H1 (cell line): ENCODE data around the gene DIP2C. TPM values are rescaled to one million over a fixed set of nuclear protein-coding genes. Genes with fewer than 3 reads are reported as not detected.

Source experiments
- CTCF ChIA-PET: fragments of 300-600 bp; sonication (Branson Sonifier 250); formaldehyde crosslinking; loops from one replicate; lab custom pipeline; 2021; ENCODE audit not compliant: partially characterized antibody; lab: Charles Lee
- POLR2A ChIA-PET: fragments of 300-600 bp; sonication (Branson Sonifier 250); formaldehyde crosslinking; loops from one replicate; lab custom pipeline; 2021; ENCODE audit warnings: inconsistent platforms; ENCODE audit not compliant: partially characterized antibody; lab: Charles Lee
- DNase-seq, 2 experiments: peaks; one replicate each; pipeline versions ENCODE4 v3.0.0 to v3.0.0-alpha.2; 2010 to 2022; ENCODE audit warnings: low spot score in 2 of 2, low read depth in 1 of 2, mixed read lengths in 1 of 2
- FAIRE-seq: peaks from 2 replicates; lab custom pipeline; 2011; peaks lifted over from hg19 to GRCh38; lab: Jason Lieb, UNC
- H2AFZ ChIP-seq: 2 replicates; pipeline ENCODE4 v1.8.1; 2012; ENCODE audit warnings: low read length, inconsistent platforms
- H2AK5ac ChIP-seq: 2 replicates; pipeline ENCODE4 v1.6.1; 2013; ENCODE audit warnings: low read depth, low read length
- H2BK120ac ChIP-seq: replicated peaks from 2 replicates; pipeline ENCODE3; 2013; ENCODE audit warnings: low read depth, low read length, inconsistent platforms
- H2BK12ac ChIP-seq: 2 replicates; pipeline ENCODE4 v1.6.1; 2013; ENCODE audit warnings: low read depth, low read length
- H2BK15ac ChIP-seq: 2 replicates; pipeline ENCODE4 v1.6.1; 2013; ENCODE audit warnings: low read length
- H2BK20ac ChIP-seq: 2 replicates; pipeline ENCODE4 v1.6.1; 2013; ENCODE audit warnings: low read length
- H2BK5ac ChIP-seq: 2 replicates; pipeline ENCODE4 v1.6.1; 2013; ENCODE audit warnings: low read depth, low read length
- H3K14ac ChIP-seq: 2 replicates; pipeline ENCODE4 v1.6.1; 2013; ENCODE audit warnings: inconsistent platforms; ENCODE audit not compliant: insufficient read length
- H3K18ac ChIP-seq: 2 replicates; pipeline ENCODE4 v1.6.1; 2013; ENCODE audit warnings: low read length; ENCODE audit errors: extremely low read depth
- H3K23ac ChIP-seq: 2 replicates; pipeline ENCODE4 v1.6.1; 2013; ENCODE audit warnings: inconsistent platforms; ENCODE audit not compliant: insufficient read length
- H3K23me2 ChIP-seq: 2 replicates; pipeline ENCODE4 v1.6.1; 2013; ENCODE audit warnings: low read depth, low read length
- H3K27ac ChIP-seq: 2 replicates; pipeline ENCODE4 v1.6.1; 2011; ENCODE audit warnings: low read depth, low read length, inconsistent platforms
- H3K27me3 ChIP-seq, 4 experiments: replicated peaks in 1 of 4; 1 replicate in 1 of 4; 2 replicates in 3 of 4; pipeline versions ENCODE4 v1.6.1 to v1.8.1; 2011 to 2013; ENCODE audit warnings: low read length in 3 of 4, mild to moderate bottlenecking in 3 of 4, inconsistent platforms in 2 of 4, mixed read lengths in 2 of 4, moderate library complexity in 1 of 4; ENCODE audit not compliant: control insufficient read depth in 3 of 4, insufficient read depth in 3 of 4; ENCODE audit errors: extremely low read depth in 1 of 4
- H3K36me3 ChIP-seq, 4 experiments: 2 replicates each; pipeline versions ENCODE4 v1.6.1 to v1.8.1; 2011 to 2013; ENCODE audit warnings: mild to moderate bottlenecking in 4 of 4, low read length in 3 of 4, moderate library complexity in 2 of 4, control low read depth in 1 of 4, inconsistent platforms in 1 of 4; ENCODE audit not compliant: insufficient read depth in 4 of 4, control insufficient read depth in 2 of 4
- H3K4ac ChIP-seq: replicated peaks from 2 replicates; pipeline ENCODE3; 2013; ENCODE audit warnings: low read length, low read depth, mixed read lengths, inconsistent platforms; ENCODE audit not compliant: insufficient read length
- H3K4me1 ChIP-seq, 4 experiments: replicated peaks in 1 of 4; 1 replicate in 1 of 4; 2 replicates in 3 of 4; pipeline versions ENCODE4 v1.6.1 to v1.8.1; 2011 to 2013; ENCODE audit warnings: low read length in 3 of 4, inconsistent platforms in 2 of 4, mixed read lengths in 1 of 4; ENCODE audit not compliant: insufficient read depth in 4 of 4, control insufficient read depth in 3 of 4
- H3K4me2 ChIP-seq, 2 experiments: 2 replicates each; pipeline versions ENCODE4 v1.6.1 to v1.8.1; 2011 to 2013; ENCODE audit warnings: low read depth in 2 of 2, low read length in 2 of 2, control low read depth in 1 of 2, inconsistent platforms in 1 of 2, mild to moderate bottlenecking in 1 of 2; ENCODE audit not compliant: insufficient read depth in 1 of 2
- H3K4me3 ChIP-seq, 4 experiments: fragments of 200-600, 300-600 bp in 1 of 4; sonication (generic), shearing (Covaris generic), sonication (Bioruptor Twin) in 1 of 4; 2 replicates each; pipeline versions ENCODE4 v1.5.1 to v1.8.1; 2011 to 2016; ENCODE audit warnings: low read length in 4 of 4, low read depth in 3 of 4, control low read depth in 2 of 4, inconsistent platforms in 2 of 4, mild to moderate bottlenecking in 2 of 4, mixed read lengths in 1 of 4, moderate library complexity in 1 of 4; ENCODE audit not compliant: insufficient read depth in 2 of 4; ENCODE audit errors: extremely low read depth in 1 of 4
- H3K56ac ChIP-seq: replicated peaks from 2 replicates; pipeline ENCODE3; 2013; ENCODE audit warnings: low read depth, mild to moderate bottlenecking, mixed read lengths, low read length, inconsistent platforms; ENCODE audit not compliant: insufficient read length
- H3K79me1 ChIP-seq: 2 replicates; pipeline ENCODE4 v1.6.1; 2013; ENCODE audit warnings: low read depth, low read length, control low read depth
- H3K79me2 ChIP-seq, 2 experiments: 2 replicates each; pipeline versions ENCODE4 v1.6.1 to v1.8.1; 2012 to 2013; ENCODE audit warnings: low read length in 2 of 2, mild to moderate bottlenecking in 2 of 2, inconsistent platforms in 1 of 2; ENCODE audit not compliant: insufficient read depth in 2 of 2, control insufficient read depth in 1 of 2
- H3K9ac ChIP-seq, 4 experiments: replicated peaks in 1 of 4; 1 replicate in 1 of 4; 2 replicates in 3 of 4; pipeline versions ENCODE4 v1.6.1 to v1.8.1; 2011 to 2013; ENCODE audit warnings: low read depth in 3 of 4, low read length in 3 of 4, control low read depth in 2 of 4, mild to moderate bottlenecking in 2 of 4, moderate library complexity in 2 of 4, inconsistent platforms in 1 of 4; ENCODE audit errors: extremely low read depth in 1 of 4
- H3K9me3 ChIP-seq, 2 experiments: 2 replicates each; pipeline versions ENCODE4 v1.6.1 to v1.8.1; 2012 to 2013; ENCODE audit warnings: mild to moderate bottlenecking in 2 of 2, moderate library complexity in 2 of 2, control low read depth in 1 of 2, inconsistent platforms in 1 of 2, low read depth in 1 of 2, low read length in 1 of 2, mixed read lengths in 1 of 2; ENCODE audit not compliant: insufficient read depth in 2 of 2
- H4K20me1 ChIP-seq, 2 experiments: replicated peaks in 1 of 2; 2 replicates each; pipeline versions ENCODE3 to v1.8.1; 2011 to 2013; ENCODE audit warnings: inconsistent platforms in 2 of 2, low read length in 2 of 2, mild to moderate bottlenecking in 1 of 2; ENCODE audit not compliant: insufficient read depth in 2 of 2, control insufficient read depth in 1 of 2
- H4K5ac ChIP-seq: 2 replicates; pipeline ENCODE4 v1.6.1; 2013; ENCODE audit warnings: low read length, low read depth, mixed read lengths, inconsistent platforms; ENCODE audit not compliant: insufficient read length
- H4K8ac ChIP-seq: 2 replicates; pipeline ENCODE4 v1.8.0; 2013; ENCODE audit warnings: mild to moderate bottlenecking, moderate library complexity, low read length, inconsistent platforms; ENCODE audit not compliant: insufficient read depth; ENCODE audit errors: extremely low read depth
- H4K91ac ChIP-seq: replicated peaks from 2 replicates; pipeline ENCODE3; 2013; ENCODE audit warnings: low read length, mixed read lengths, inconsistent platforms; ENCODE audit not compliant: insufficient read length
- CREB1 ChIP-seq: IDR thresholded peaks from 2 replicates; pipeline ENCODE4 v1.6.1; 2012; ENCODE audit warnings: inconsistent platforms
- GTF2F1 ChIP-seq: IDR thresholded peaks from 2 replicates; pipeline ENCODE4 v1.6.1; 2012; ENCODE audit warnings: low read depth, low read length, improper control_type of control experiment, borderline replicate concordance
- HDAC6 ChIP-seq: IDR thresholded peaks from one replicate; pipeline ENCODE4 v1.7.1; 2012; ENCODE audit warnings: low read depth, mild to moderate bottlenecking, inconsistent platforms, low read length, moderate library complexity
- NANOG ChIP-seq: IDR thresholded peaks from 2 replicates; pipeline ENCODE4 v1.6.1; 2011; ENCODE audit warnings: low read length, low read depth, mild to moderate bottlenecking, inconsistent platforms; ENCODE audit not compliant: insufficient read depth, poor library complexity, severe bottlenecking
- NRF1 ChIP-seq: IDR thresholded peaks from 2 replicates; pipeline ENCODE4 v1.6.1; 2011; ENCODE audit warnings: mild to moderate bottlenecking, low read depth, low read length, improper control_type of control experiment
- RFX5 ChIP-seq: IDR thresholded peaks from 2 replicates; pipeline ENCODE4 v1.6.1; 2011; ENCODE audit warnings: low read depth, low read length, improper control_type of control experiment, borderline replicate concordance
- SAP30 ChIP-seq: fragments of 300-600 bp; sonication (generic); IDR thresholded peaks from 2 replicates; pipeline ENCODE4 v1.7.1; 2012; ENCODE audit warnings: low read length, moderate library complexity, mild to moderate bottlenecking, inconsistent platforms; ENCODE audit not compliant: insufficient read depth, insufficient replicate concordance
- TAF7 ChIP-seq: optimal IDR thresholded peaks from 2 replicates; pipeline ENCODE3; 2011; ENCODE audit warnings: low read depth, mild to moderate bottlenecking, inconsistent platforms, low read length, moderate library complexity, borderline replicate concordance
- TEAD4 ChIP-seq: IDR thresholded peaks from 2 replicates; pipeline ENCODE4 v1.6.1; 2012; ENCODE audit warnings: low read depth, low read length, inconsistent platforms, mixed read lengths
- WGBS, 2 experiments: shearing (Covaris generic) in 1 of 2; methylation state at CpG; one replicate each; pipeline versions ENCODE4 v1.1.6 to v1.1.7; 2013 to 2015; ENCODE audit warnings: low lambda C conversion rate in 2 of 2, mixed read lengths in 2 of 2, inconsistent platforms in 1 of 2, low coverage in 1 of 2, missing lambda C conversion rate in 1 of 2; ENCODE audit not compliant: insufficient replicate concordance in 2 of 2, insufficient coverage in 1 of 2, insufficient read length in 1 of 2; ENCODE audit errors: extremely low coverage in 1 of 2, missing lambda C conversion rate in 1 of 2; 5-methylcytosine and 5-hydroxymethylcytosine counted together
- polyA plus RNA-seq, 7 experiments: library from polyadenylated mRNA; depleted of rRNA in 3 of 7; stranded (reverse) in 5 of 7; unstranded in 2 of 7; fragments of >200 nt in 5 of 7; fragments of 200-250 nt in 2 of 7; gene quantifications; 1 replicate in 5 of 7; 2 replicates in 1 of 7; 4 replicates in 1 of 7; pipeline versions ENCODE4 v1.2.1 to v1.2.3, GENCODE V29; 2011 to 2013; ENCODE audit warnings: missing spikeins in 2 of 7, mixed read lengths in 2 of 7
- total RNA-seq: library from RNA; stranded (reverse); fragmentation: NEBNext Ultra II Directional; extraction: Animal tissue kit (Norgen Biotek cat#: 25700); gene quantifications from 2 replicates; pipeline ENCODE4 v1.2.1, GENCODE V29; 2021

The DIP2C gene
- total and polyA plus RNA-seq, 2 of the 8 experiments (the other 6 are each of a cell fraction or from before 2014, with no cell fraction given): 3.8 to 9.3 TPM

DNA sequence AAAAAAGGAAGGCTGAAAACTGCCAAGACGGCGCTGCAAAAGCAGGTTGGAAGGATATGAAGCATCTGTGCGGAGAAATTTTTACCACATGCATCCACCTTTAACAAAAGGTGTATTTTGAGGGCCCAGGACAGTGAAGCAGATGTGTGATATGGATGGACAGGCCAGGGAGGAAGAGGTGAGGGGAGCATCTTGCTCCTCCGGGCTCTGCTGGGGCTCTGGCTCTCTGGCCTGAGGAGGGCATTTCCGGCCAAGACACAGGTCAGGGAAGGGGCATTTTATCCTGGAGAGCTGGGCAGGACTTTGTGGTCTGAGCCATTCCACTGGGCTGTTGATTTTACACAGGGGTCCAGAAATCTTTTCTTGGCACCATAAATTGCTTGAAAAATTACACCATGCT is 379.1 kb downstream of the DIP2C start:
- H3K23me2 ChIP-seq: no peaks in the 10 kb centered on the region
- H4K91ac ChIP-seq: no peak overlapping the region
- no peak overlapping the region for H4K5ac ChIP-seq
- no peaks in the 10 kb centered on the region for H3K79me2 ChIP-seq
- H2AK5ac ChIP-seq: no peak overlapping the region
- H2BK120ac ChIP-seq: no peak overlapping the region
- WGBS, 2 experiments: 89% methylated on average over 5 of the region's 5 CpGs; no CpG with 5 or more reads in 1 of the 2 experiments
- no peaks in the 10 kb centered on the region for H3K36me3 ChIP-seq
- no peak overlapping the region for H3K18ac ChIP-seq
- DNase-seq (no peak), FAIRE-seq (no peak)
- no peak overlapping the region for H4K8ac ChIP-seq
- peaks cover 0 to 10% (median 3%) of the 10 kb centered on the region in 4 experiments; a peak in 6 of 7 replicates for H3K4me1 ChIP-seq
- H3K9ac ChIP-seq: no peak overlapping the region
- no peak overlapping the region for H3K23ac ChIP-seq
- H4K20me1 ChIP-seq: peaks cover 0 to 4% of the 10 kb centered on the region in 2 experiments
- no peaks in the 10 kb centered on the region for H3K9me3 ChIP-seq
- no peak overlapping the region for H2AFZ ChIP-seq
- H3K27ac ChIP-seq: no peak overlapping the region
- H3K4me2 ChIP-seq: no peak overlapping the region
- POLR2A ChIA-PET: no interaction called here
- H3K79me1 ChIP-seq: no peaks in the 10 kb centered on the region
- H3K14ac ChIP-seq: no peak overlapping the region
- no peak overlapping the region for H3K4ac ChIP-seq
- H3K27me3 ChIP-seq: no peaks in the 10 kb centered on the region
- no peak overlapping the region for H3K56ac ChIP-seq
- H2BK15ac ChIP-seq: no peak overlapping the region
- CTCF ChIA-PET: no interaction called here
- H2BK5ac ChIP-seq: no peak overlapping the region
- no peak overlapping the region for H2BK20ac ChIP-seq
- H2BK12ac ChIP-seq: no peak overlapping the region
- no peak overlapping the region for H3K4me3 ChIP-seq
- TF ChIP-seq GTF2F1 (no peak), NANOG (no peak), TEAD4 (no peak), TAF7 (no peak), RFX5 (no peak), SAP30 (no peak), HDAC6 (no peak), NRF1 (no peak), CREB1 (no peak)
